ENCODE results near the gene CHEK1.

GRCh38 chr11:125625630-125626287 lies 796 bp downstream of the CHEK1 start:
- TF ChIP-seq SP1 (CRISPR knock-in tag; conservative IDR thresholded peaks at IDR 0.05): peak; percentile 89
- TF ChIP-seq NR3C1 (CRISPR knock-in tag; conservative IDR thresholded peaks at IDR 0.05; ENCODE audit: low read depth): 0 out of 2 replicates have a peak, but pooled peaks have one; percentile 45
- TF ChIP-seq, protein P1, sequence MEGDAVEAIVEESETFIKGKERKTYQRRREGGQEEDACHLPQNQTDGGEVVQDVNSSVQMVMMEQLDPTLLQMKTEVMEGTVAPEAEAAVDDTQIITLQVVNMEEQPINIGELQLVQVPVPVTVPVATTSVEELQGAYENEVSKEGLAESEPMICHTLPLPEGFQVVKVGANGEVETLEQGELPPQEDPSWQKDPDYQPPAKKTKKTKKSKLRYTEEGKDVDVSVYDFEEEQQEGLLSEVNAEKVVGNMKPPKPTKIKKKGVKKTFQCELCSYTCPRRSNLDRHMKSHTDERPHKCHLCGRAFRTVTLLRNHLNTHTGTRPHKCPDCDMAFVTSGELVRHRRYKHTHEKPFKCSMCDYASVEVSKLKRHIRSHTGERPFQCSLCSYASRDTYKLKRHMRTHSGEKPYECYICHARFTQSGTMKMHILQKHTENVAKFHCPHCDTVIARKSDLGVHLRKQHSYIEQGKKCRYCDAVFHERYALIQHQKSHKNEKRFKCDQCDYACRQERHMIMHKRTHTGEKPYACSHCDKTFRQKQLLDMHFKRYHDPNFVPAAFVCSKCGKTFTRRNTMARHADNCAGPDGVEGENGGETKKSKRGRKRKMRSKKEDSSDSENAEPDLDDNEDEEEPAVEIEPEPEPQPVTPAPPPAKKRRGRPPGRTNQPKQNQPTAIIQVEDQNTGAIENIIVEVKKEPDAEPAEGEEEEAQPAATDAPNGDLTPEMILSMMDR (IDR thresholded peaks at IDR 0.05): no peak

Measured in WTC11 (cell line).